Measurements from ENCODE around the gene IRGC.

The IRGC gene

DNA sequence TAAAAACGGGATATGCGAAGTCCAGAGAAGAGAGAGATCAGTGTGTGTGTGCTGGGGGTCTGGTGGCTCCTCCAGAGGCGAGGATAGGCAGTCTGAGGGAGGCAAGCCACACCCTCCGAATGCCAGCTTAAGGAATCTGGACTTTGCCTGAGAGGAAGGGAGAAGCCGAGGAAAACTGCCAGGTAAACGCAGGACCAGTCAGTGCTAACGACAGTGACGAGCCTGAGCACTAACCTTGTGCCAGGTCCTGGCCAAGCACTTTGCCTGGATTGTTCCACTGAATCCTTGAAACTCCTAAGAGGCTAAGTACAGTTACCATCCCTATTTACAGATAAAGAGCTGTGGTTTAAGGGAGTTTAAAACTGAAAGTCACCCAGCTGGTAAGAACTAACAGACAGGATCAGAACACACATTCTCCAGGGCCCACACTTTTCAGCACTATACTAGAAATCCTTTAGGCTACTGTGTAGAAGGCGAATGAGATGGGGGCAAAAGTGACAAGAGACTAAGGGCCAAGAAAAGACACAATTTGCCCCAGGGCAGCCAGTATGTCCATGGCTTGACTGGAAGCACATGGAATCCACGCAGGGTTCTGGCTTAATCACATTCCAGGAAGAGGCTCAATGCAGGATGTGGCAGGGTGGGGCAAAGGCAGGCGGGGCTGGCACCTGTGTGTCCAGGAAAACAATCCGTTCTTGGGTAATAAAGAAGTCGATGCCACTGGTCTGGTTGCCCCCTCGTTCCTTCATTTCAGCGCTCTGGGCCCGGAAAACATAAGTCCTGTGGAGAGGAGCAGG, 23.8 kb downstream of the IRGC start:
- Histone ChIP-seq H3K36me3 (peaks cover 74% of the 10 kb centered on the region), H3K9me3 (no peaks in the 10 kb centered on the region), H3K4me1 (ENCODE audit: control insufficient read depth in 1 of 2, insufficient read depth in 1 of 2, low read depth in 1 of 2, low read length in 1 of 2) (peaks cover 2 to 3% of the 10 kb centered on the region in 2 experiments), H3K4me3 (ENCODE audit: low read depth in 1 of 2, low read length in 1 of 2) (no peak overlapping the region), H3K27me3 (no peaks in the 10 kb centered on the region), H3K27ac (no peak overlapping the region)
- TF ChIP-seq, protein P1, sequence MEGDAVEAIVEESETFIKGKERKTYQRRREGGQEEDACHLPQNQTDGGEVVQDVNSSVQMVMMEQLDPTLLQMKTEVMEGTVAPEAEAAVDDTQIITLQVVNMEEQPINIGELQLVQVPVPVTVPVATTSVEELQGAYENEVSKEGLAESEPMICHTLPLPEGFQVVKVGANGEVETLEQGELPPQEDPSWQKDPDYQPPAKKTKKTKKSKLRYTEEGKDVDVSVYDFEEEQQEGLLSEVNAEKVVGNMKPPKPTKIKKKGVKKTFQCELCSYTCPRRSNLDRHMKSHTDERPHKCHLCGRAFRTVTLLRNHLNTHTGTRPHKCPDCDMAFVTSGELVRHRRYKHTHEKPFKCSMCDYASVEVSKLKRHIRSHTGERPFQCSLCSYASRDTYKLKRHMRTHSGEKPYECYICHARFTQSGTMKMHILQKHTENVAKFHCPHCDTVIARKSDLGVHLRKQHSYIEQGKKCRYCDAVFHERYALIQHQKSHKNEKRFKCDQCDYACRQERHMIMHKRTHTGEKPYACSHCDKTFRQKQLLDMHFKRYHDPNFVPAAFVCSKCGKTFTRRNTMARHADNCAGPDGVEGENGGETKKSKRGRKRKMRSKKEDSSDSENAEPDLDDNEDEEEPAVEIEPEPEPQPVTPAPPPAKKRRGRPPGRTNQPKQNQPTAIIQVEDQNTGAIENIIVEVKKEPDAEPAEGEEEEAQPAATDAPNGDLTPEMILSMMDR (IDR thresholded peaks at IDR 0.05): no peak

- TF ChIP-seq, protein P1 (IDR thresholded peaks at IDR 0.05): no peak
- Histone ChIP-seq H3K36me3 (peaks cover 71% of the 10 kb centered on the region), H3K27ac (no peak overlapping the region), H3K4me1 (ENCODE audit: control insufficient read depth in 1 of 2, insufficient read depth in 1 of 2, low read depth in 1 of 2, low read length in 1 of 2) (peaks cover 8 to 13% of the 10 kb centered on the region in 2 experiments), H3K27me3 (no peaks in the 10 kb centered on the region), H3K4me3 (ENCODE audit: low read depth in 1 of 2, low read length in 1 of 2) (no peak overlapping the region), H3K9me3 (no peaks in the 10 kb centered on the region)
Observed at GRCh38 chr19:43741075-43741825, 25.4 kb downstream of the IRGC start.

- TF ChIP-seq, protein P1 (IDR thresholded peaks at IDR 0.05): no peak
- no peak overlapping the region for H3K27ac ChIP-seq
- H3K4me1 ChIP-seq (ENCODE audit: control insufficient read depth in 1 of 2, insufficient read depth in 1 of 2, low read depth in 1 of 2, low read length in 1 of 2): peaks cover 8 to 13% of the 10 kb centered on the region in 2 experiments
- H3K4me3 ChIP-seq (ENCODE audit: low read depth in 1 of 2, low read length in 1 of 2): no peak overlapping the region
- H3K36me3 ChIP-seq: peaks cover 71% of the 10 kb centered on the region
- H3K9me3 ChIP-seq: no peaks in the 10 kb centered on the region
- H3K27me3 ChIP-seq: no peaks in the 10 kb centered on the region
Observed at GRCh38 chr19:43743059-43743458, 27.2 kb downstream of the IRGC start.

DNA sequence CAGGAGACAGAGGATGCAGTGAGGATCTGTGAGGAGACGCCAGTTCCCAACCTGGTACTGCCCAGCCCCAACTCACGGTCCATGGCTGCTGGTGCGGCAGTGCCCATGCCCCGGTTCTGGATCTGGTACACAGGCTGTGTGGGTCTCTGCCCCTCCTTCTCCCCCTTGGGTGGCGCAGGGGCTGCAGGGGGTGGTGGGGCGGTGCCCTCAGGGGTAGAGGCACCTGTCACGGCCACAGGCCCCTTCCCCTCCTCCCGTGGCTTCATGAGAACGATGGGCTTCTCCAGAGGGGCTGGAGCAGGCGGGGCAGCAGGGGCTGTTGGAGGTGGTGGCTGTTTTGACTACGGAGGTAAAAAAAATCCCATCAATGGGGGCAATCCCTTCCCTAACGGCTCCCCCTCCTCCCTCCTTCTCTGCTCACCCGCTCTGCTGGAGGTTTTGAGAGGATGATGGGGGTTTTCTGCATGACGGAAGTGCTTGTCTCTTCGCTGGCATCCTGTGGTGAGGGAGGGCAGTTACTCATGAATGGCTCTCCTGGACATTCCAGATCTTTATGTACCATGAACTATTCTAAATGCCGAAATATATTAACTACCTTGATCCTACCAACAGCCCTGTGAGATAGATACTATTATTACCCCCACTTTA, 31.8 kb downstream of the IRGC start:
- TF ChIP-seq, protein P1 (IDR thresholded peaks at IDR 0.05): no peak
- Histone ChIP-seq H3K4me1 (ENCODE audit: control insufficient read depth in 1 of 2, insufficient read depth in 1 of 2, low read depth in 1 of 2, low read length in 1 of 2) (peaks cover 8 to 13% of the 10 kb centered on the region in 2 experiments), H3K9me3 (no peaks in the 10 kb centered on the region), H3K27me3 (no peaks in the 10 kb centered on the region), H3K27ac (no peak overlapping the region), H3K36me3 (peaks cover 56% of the 10 kb centered on the region), H3K4me3 (ENCODE audit: low read depth in 1 of 2, low read length in 1 of 2) (no peak overlapping the region)

GRCh38 chr19:43748205-43748594, 32.3 kb downstream of the IRGC start:
- Histone ChIP-seq H3K36me3 (peaks cover 52% of the 10 kb centered on the region), H3K27me3 (no peaks in the 10 kb centered on the region), H3K27ac (no peak overlapping the region), H3K4me3 (ENCODE audit: low read depth in 1 of 2, low read length in 1 of 2) (no peak overlapping the region), H3K4me1 (ENCODE audit: control insufficient read depth in 1 of 2, insufficient read depth in 1 of 2, low read depth in 1 of 2, low read length in 1 of 2) (peaks cover 11 to 13% of the 10 kb centered on the region in 2 experiments), H3K9me3 (no peaks in the 10 kb centered on the region)
- TF ChIP-seq, protein P1 (IDR thresholded peaks at IDR 0.05): no peak

All from neutrophil (primary cell).